ENCODE results near the gene FBN3.

- TF ChIP-seq EZH2 (IDR thresholded peaks at IDR 0.05; ENCODE audit: borderline replicate concordance, insufficient read depth, low read length, poor library complexity, severe bottlenecking) (no peak), EP300 (conservative IDR thresholded peaks at IDR 0.05; ENCODE audit: poor library complexity, severe bottlenecking) (no peak), RAD21 (conservative IDR thresholded peaks at IDR 0.05) (no peak), TAF1 (IDR thresholded peaks at IDR 0.05; ENCODE audit: low read depth) (no peak), MXI1 (conservative IDR thresholded peaks at IDR 0.05; ENCODE audit: poor library complexity, severe bottlenecking) (no peak), POLR2AphosphoS5 (IDR thresholded peaks at IDR 0.05) (no peak), SMC3 (conservative IDR thresholded peaks at IDR 0.05; ENCODE audit: poor library complexity) (no peak)
- TF ChIP-seq, protein P1, sequence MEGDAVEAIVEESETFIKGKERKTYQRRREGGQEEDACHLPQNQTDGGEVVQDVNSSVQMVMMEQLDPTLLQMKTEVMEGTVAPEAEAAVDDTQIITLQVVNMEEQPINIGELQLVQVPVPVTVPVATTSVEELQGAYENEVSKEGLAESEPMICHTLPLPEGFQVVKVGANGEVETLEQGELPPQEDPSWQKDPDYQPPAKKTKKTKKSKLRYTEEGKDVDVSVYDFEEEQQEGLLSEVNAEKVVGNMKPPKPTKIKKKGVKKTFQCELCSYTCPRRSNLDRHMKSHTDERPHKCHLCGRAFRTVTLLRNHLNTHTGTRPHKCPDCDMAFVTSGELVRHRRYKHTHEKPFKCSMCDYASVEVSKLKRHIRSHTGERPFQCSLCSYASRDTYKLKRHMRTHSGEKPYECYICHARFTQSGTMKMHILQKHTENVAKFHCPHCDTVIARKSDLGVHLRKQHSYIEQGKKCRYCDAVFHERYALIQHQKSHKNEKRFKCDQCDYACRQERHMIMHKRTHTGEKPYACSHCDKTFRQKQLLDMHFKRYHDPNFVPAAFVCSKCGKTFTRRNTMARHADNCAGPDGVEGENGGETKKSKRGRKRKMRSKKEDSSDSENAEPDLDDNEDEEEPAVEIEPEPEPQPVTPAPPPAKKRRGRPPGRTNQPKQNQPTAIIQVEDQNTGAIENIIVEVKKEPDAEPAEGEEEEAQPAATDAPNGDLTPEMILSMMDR (IDR thresholded peaks at IDR 0.05; ENCODE audit: poor library complexity, severe bottlenecking): no peak
- TF ChIP-seq, protein P2, sequence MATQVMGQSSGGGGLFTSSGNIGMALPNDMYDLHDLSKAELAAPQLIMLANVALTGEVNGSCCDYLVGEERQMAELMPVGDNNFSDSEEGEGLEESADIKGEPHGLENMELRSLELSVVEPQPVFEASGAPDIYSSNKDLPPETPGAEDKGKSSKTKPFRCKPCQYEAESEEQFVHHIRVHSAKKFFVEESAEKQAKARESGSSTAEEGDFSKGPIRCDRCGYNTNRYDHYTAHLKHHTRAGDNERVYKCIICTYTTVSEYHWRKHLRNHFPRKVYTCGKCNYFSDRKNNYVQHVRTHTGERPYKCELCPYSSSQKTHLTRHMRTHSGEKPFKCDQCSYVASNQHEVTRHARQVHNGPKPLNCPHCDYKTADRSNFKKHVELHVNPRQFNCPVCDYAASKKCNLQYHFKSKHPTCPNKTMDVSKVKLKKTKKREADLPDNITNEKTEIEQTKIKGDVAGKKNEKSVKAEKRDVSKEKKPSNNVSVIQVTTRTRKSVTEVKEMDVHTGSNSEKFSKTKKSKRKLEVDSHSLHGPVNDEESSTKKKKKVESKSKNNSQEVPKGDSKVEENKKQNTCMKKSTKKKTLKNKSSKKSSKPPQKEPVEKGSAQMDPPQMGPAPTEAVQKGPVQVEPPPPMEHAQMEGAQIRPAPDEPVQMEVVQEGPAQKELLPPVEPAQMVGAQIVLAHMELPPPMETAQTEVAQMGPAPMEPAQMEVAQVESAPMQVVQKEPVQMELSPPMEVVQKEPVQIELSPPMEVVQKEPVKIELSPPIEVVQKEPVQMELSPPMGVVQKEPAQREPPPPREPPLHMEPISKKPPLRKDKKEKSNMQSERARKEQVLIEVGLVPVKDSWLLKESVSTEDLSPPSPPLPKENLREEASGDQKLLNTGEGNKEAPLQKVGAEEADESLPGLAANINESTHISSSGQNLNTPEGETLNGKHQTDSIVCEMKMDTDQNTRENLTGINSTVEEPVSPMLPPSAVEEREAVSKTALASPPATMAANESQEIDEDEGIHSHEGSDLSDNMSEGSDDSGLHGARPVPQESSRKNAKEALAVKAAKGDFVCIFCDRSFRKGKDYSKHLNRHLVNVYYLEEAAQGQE (IDR thresholded peaks at IDR 0.05; ENCODE audit: borderline replicate concordance): no peak
Observed at GRCh38 chr19:8044018-8044417, 105.4 kb downstream of the FBN3 start.

All from neural cell (in vitro differentiated cells).